Activated CD4-positive, alpha-beta T cell treated with anti-CD3 and anti-CD28 coated beads for 4 hours (primary cell): ENCODE data around the gene ARL15.

Experiments
- DNase-seq, 2 donors: peaks; one replicate each; pipeline ENCODE4 v3.0.0-alpha.2; 2020

Gene ARL15

DNA sequence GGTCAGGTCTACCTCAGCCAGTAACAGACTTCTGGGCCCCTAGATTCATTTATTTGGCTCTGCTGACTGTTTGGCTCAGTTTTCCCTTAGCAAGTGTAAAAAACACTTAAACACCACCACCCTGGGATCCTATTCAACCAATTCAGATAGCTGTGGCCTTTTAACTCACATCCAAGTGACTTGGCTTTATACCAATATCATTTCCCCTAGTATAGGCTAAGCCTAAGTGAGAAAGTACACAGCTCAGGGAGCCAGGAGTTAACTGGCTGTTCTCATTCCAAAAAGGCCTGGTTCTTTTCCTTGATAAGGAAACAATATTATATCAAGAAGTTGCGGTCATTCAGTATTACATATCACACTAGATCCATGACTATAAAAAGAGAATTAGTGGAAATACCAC lies 163.5 kb downstream of the ARL15 start:
- no peak for DNase-seq

DNA sequence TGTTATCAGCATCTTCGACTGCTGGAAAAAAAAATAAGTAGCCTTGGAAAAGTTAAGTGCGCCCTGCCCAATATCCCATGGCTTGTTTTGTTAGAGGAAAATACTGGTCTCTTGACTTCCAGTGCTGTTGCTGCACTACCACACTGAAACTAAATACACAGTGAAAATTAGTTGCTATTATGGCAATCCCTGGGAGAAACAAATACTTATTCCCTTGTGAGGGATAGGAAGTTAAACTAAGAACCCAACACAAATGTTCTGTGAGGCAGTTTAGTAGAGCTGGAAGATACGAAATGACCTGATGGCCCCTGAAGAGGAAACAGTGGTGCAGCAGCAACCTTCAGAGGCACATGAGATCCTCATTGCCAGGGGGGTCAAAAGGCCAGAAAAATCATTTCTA lies 164.0 kb downstream of the ARL15 start:
- no peak for DNase-seq

DNA sequence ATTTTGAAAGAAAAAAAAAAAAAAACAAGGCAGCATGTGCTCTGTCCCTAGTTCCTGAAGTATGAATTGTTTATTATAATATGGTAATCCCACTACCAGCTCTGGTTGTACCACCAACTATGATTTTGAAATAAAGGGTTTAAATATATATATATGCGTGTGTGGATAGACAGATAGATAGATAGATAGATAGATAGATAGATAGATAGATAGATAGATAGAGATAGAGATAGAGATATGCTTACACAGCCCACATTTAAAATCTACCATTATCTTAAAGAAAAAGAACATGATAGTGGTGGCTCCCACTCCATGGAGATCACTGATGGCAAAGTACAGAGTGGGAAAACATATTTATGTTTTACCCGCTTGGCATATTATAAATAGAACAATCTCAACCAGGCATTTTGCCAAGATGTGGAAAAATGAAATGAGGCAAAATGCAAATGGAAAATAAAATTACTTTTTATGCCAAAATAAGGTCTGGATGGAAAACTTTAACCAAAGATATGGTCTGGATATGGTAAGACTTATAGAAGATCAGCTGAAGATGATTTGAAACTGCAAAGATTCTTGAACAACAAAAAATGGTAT lies 170.0 kb downstream of the ARL15 start:
- no peak for DNase-seq

DNA sequence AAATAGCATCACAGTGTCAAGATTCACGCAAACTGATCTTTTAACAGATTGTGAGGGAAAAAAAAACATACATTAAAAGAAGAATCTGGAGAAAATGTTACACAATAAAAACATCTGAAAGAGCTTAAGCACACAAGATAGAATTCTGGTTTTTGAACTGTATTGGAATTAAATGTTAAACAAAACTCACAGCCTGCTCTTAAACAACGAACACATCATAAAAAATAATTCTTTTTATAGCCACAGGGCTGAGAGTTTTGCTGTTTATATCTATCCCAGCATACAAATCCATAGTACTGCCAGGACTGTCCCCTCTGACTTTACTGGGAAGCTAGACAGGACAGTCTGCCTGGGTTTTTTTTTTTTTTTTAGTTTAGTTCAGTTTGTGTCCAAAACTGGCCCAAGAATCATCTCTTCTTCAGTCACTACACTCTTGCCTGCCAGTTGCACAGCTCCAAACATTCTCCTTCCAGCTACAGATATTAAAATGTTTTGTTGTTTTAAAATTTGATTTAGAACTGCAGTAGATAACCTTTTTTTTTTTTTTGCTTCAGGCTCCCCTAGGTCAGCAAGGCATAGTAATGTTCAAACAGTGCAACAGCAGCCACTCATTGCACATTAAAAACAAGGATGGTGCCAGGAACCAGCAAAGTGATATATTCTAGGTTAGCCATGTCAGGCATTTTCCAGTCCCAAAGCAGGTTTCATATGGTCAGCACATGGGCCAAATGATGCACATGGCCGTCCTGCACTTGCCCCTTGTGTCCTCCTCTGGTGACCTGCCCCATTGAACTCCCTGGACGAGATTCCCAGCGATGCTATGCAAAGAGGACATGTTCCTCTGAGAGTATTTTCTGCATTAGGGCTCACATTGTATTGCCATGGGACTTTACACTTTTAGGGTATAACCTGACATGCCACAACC lies 173.6 kb downstream of the ARL15 start:
- no peak for DNase-seq

DNA sequence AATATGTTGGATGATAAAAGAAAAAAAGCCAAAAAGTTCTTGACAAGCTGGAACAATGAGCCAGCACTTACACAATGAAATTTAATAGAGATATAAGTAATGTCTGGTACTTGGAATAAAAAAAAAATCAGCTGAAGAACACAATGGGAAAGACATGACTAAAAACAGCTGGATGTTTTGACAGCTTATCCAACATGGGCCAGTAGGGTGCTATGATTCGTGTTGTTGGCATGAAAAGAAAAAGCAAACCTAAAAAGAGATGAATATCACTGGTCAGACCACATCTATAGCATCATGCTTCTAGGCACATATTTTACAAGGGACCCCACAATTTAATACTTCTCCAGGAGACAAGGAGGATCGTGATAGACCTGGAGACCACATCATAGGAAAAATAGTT lies 175.3 kb downstream of the ARL15 start:
- DNase-seq, result no peak

DNA sequence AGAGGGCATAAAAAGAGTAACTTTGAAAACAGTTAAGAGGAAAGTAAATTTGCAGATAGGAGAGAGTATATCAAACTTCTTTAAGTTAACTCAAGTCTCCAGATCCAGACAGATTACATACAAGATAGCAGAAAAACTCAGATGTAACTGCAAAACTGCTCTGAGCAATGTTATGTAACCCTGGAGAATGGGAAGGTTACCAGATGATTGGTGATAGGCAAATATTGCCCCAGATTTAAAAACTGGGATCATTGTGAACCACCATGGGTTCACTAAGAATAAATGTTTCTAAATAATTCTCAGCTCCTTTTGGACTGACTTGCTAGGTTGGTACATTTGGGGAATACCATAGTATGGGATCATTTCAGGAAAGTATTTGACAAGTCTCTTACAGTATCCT lies 176.5 kb downstream of the ARL15 start:
- DNase-seq, result no peak

DNA sequence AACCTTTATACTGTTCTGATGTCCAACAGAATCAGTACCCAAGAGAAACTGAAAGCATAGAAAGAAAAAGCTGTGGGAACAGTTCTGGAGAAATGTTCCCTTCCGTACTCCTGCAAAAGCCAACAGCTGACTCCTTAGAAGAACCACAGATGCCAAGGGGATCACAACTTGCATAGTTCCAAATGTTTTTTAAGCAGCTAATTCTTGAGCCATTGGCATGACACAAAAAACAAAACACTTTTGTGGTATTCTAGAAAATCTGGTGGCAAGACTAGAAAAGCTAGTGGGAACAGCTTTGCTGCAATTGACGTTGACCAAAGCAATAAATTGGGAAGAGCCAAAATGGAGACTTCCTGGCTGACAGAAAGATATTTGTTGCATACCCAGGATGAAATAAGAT lies 189.9 kb downstream of the ARL15 start:
- no peak for DNase-seq

DNA sequence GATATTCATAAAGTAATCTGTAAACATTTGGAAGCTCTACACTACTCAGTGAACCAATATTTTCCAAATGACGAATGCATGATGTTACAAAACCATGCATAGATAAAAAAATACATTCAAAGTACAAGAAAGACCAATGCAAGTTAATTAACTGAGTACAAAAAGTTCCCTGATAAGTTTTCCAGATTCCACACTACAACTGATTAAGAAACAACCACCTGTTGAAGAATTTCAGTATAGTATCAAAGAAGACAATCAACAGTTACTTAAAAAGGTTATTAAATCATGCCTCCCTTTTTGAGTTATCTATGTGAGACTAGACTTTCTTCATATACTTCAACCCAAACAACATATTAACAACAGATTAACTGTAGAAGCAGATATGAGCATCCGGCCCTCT lies 192.4 kb downstream of the ARL15 start:
- DNase-seq, result no peak

DNA sequence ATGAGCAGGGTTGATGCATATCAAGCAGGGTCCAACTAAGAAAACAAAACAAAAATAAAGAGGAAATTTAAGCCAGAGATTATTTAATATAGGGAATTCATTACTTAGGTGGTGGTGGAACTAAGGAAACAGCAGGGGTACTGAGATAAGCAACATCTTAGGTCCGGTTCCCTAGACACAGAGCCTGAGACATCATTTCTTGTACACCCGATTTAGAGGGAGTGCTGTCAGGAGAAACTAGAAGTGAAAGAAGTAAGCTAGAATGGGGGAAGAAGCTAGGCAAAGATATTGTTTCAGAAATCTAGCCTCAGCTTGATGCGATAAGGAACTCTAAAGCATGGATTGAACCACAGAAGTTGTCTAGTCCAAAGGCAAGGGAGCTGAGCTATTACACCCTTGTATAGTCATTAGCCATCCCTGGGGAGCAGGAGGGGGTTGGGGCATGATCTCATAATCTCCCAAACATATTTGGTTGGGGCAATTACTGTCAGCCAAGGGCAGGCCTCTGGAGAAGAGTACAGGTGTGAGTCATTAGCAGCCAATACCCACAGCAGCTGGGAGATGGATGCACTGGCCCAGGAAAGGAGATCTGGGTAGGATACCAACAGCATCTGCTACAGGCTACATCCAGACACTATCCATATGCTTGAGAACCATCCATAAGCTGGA lies 194.5 kb downstream of the ARL15 start:
- DNase-seq, result no peak

DNA sequence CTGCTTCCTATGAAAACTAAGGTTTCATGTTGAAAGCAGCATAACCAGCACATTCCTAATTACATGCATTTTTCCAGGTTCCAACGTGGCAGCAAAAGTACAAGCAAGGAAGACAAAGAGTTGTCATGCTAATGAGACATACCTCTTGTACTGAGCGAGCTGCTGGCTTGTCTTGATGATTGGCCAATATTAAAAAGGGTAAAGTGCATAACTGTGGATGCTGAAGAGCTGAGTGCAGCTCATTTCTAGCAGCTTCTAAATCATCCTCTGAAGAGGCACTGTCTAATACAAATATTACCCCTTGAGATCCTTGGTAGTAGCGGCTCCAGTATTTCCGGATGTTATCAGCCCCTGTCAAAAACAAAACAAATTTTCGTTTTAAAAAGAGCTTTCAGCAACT lies 197.3 kb downstream of the ARL15 start:
- no peak for DNase-seq

DNA sequence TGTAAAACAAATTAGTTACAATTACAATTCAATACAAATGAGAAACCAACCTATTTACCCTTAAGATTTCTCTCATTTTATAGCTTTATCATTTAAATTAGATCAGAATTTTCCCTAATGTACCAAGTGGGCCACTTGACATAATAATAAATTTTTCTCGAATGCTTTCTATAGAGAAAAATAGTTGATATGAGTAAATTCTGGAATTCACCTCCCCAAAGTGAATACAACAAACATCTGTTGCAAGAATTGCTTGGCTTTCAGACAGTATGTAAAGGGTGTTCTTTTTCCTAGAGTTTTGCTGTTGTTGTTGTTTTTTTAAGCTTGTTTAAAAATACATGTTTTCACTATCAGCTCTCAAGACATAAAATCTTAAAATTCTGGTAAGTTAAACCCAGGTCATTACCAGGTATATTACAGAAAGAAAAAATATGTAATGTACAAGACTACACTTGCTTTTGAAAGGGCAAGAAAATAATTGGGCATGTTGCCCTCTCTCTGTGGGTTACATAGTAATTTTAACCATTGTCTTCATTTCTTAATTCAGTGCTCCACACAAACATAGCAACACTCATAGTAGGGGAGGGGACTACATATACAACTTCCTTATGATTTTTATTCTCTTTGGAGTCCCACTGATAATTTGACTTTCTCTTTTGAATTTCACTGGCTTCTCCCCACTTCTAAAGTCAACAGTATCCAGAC lies 200.6 kb downstream of the ARL15 start:
- no peak for DNase-seq

DNA sequence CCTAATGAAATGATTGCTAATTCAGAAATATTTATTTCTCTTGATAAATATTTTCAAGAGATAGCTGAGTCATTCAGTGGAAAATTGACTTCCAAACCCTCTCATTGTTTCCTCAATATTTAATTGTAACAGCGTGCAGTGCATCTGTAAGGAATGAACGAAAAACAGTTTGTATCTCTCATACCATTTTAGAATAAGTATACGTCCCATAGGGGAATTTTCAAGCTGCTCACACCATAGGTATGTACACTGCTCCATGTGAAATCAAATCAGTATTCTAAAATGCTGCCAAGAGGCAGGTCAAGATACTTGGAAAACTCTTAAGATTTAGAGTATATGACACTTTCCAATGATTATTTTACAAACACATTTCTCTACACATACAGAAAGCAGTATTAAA lies 202.2 kb downstream of the ARL15 start:
- DNase-seq, result no peak

DNA sequence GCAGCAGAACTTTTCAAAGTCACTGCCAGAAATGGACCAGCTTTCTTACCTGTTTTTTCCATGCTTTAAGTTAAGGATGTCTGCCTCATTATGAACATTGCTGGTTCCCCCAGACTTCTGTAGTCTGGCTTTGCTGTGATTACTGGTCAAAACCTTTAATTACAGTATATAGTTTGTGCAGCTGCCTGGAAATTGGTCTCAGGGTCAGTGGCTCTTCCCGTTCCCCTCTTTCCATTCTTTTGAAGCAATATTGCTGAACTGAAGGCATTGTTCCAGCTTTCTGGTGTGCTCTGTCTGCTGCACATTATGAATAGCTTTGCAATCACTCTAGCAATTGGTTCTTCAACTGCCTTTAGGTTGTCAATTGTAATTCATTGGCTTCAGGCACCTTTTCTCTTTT lies 206.5 kb downstream of the ARL15 start:
- no peak for DNase-seq

DNA sequence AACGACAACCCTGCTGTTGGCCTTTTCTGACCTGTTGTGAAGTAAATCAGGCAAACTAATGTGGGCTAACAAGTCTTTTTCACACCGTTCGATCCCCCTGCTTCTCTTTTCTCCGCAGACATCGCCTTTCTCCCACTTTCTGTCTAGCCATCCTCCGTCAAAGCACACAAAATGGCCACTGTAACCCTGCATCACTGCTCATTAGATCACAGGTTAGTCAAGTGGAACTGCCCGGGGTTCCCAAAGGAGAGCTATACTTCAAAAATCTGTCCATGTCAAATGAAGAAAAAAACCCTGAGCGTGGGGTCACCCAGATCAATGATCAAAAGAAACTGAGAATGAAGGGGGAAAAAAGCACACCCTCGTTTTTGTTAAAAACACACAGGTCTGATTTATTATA lies 212.1 kb downstream of the ARL15 start:
- no peak for DNase-seq

DNA sequence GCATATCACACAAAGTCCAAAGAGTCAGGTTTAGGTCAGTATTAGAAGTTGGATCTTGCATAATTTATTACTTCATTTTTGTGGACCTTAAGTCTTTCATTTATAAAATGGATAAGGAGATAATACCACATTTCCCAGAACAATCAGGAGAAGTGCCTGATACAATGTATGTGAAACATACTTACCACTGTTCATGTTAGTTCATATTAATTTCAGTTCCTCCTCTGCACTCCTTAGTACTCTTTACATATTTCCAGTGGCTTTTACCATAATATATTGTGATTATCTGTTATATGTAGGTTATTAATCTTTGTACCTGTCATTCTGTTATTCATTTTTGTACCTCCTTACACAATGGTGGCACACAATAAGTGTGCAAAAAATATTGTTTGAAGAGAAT lies 214.4 kb downstream of the ARL15 start:
- DNase-seq, result no peak

DNA sequence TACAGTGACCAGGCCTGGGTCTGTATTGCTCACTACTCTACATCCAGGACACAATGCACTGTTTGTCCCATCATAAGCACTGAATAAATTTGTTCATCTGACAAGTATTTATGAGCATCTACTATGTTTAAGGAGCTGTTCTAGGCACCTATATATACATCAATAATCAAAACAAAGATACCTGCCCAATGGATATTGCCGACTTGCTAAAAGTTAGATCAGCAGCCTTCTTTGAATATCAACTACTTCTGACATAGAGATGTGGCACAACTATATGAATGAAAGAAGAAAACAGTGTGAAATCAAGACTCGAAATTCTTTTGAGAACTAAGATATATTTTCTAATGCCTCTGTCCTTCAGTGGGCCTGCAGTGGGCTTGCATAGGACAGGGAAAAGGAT lies 215.7 kb downstream of the ARL15 start:
- DNase-seq, result no peak

DNA sequence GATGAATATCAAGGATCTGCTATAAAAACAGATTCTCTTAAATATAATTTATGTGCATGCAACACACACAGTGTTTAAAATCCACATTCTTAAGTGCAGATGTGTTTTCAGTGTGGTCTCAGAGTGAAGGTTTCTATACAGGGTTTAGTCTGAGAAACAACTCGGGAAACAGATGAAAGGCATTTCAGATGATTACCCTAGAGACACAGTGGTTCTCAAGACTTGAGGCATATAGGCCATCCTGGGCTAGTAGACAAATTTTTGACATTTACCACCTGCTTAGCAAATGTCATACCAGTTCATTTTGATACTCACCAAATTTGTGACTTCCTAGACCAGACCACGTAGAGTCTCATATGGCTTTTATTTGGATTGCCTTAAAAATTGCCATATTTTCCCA lies 216.5 kb downstream of the ARL15 start:
- DNase-seq, result no peak

DNA sequence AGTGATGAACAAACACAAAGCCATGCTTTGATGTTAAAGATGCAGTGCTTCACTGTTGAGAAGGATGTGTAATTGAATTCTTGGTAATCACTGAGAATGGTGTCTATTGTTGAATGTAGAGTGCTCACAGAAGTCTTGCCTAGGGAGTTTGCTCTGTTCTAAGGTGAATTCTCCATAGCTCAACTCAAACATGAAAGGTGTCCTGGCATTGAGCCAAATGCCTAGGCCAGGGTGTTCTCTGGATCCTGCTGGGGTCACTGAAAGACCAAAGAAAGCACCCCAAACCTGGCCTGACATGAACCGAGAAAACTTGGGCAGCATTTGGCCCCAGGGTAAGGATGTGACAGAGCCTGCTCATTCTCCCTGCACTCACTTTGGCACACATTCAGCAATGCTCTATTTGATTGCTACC lies 217.3 kb downstream of the ARL15 start:
- DNase-seq, result no peak

DNA sequence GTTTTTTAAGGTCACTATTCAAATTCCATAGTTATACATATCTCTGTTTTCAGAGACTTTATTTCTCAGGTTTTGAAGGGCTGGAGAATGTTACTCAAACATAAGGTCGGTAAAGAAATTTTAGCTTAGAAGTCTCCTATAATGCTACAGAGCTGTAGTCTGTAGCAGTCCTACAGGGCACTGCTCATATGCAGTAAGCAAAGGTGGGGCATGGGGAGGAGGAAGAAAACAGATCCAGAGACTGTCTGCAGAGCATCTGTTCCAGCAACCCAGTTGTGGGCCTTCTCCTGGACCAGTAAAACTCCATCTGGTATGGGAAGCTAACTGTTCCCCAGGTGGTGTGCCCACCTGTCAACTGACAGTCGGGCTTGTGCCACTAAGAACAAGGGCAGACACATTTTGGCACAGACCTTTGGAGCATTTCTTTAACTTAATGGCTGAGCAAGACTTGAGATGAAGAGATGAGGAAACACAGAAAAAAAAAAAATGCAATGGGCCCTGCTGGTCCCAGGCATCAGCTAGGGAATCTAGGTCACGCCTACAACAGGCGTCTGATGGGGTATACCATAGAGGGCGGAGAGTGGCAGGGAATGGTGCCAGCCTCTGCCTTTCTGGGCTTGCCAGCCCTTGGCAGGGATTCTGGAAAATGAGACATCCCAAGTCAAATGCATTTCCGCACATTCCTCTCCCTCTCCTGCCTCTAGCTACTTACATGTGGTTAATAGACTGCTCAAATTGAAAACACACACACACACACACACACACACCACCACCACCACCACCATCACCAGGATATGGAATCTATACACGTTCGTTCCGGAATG lies 218.9 kb downstream of the ARL15 start:
- DNase-seq, result no peak

DNA sequence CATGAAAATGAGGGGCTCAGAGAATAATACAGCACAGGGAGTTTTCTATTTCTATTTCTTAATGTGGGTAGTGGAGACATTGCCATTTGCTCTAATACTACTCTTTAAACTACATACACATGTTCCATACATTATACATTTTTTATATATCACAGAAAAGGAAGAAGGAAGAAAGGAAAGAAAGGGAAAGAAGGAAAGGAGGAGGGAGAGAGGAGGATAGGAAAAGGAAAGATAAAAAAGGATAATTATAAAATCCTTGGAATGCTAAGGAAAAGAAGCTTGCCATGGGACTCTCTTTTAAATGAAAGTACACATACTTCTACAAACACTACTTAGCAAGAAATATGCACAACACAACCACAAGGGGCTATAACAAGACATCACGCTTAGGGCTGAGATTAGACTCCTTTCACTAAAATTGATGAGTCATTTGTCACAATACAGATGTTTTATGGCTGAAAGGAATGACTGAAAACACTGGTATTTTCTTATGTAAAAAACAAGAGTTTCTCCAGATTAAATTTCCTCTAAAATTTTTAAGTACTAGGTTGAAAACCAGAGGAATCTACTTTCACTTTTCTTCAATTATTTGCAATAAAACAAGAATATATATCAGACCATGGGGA lies 219.8 kb downstream of the ARL15 start:
- no peak for DNase-seq

DNA sequence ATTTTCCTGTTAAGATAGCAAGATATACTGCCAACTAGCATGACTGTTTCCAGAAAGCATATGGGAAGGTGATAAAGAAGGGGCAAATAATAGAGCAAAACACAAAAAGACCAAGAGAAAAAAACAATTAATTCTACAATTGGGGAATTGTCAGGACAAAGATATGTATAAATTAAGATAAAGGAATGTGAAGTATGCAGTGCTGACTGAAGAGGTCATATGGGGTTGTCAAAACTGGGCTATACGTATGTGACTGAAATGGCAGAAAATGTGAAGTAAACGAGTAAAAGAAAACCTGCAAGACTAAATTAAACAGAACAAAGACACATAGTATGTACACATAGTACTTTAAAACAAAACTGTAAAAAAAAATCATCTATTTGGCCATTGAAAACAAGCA lies 222.3 kb downstream of the ARL15 start:
- DNase-seq, result no peak

DNA sequence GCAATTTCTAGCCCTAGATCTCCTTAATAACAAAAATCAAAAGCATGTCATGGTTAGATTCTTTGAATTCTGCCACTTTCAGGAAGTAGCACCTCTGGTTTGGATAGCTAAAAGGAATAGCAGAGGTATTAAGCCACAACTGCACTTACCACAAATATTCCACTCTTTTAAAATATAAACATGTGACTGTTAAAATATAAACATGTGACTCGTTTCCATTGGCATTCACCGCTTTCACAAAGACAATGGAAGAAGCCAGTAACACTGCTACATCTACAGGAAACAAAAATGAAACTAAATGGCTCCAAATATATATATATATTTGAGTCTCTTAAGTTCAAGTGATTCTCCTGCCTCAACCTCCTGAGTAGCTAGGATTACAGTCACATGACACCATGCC lies 222.9 kb downstream of the ARL15 start:
- no peak for DNase-seq
